ENCODE measurements around the gene RXRG. TPM values are rescaled to one million over a fixed set of nuclear protein-coding genes. Genes with fewer than 3 reads are reported as not detected.

RXRG gene
- total and polyA plus RNA-seq, 2 donors (not counting 1 experiment from before 2014, with no cell fraction given): not detected

DNA sequence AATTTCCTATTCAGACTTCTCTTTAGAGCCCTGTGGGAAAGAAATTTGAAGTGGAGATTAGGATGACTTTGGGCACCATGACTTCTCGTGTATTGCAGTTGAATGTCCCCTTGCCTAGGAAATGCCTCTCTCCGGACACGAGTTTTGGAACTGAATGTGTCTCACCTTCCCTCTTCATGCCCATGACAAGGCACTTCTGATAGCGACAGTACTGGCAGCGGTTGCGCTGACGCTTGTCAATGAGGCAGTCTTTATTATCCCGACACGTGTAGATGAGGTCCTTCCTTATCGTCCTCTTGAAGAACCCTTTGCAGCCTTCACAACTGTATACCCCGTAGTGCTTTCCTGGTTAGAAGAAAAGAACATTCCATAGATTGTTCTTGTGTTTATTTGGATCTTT, 28.1 kb downstream of the RXRG start:
- no peak for TF ChIP-seq EZH2 (IDR thresholded peaks at IDR 0.05; ENCODE audit: borderline replicate concordance, insufficient read depth, low read depth, low read length, poor library complexity, severe bottlenecking)
- TF ChIP-seq, protein P1, sequence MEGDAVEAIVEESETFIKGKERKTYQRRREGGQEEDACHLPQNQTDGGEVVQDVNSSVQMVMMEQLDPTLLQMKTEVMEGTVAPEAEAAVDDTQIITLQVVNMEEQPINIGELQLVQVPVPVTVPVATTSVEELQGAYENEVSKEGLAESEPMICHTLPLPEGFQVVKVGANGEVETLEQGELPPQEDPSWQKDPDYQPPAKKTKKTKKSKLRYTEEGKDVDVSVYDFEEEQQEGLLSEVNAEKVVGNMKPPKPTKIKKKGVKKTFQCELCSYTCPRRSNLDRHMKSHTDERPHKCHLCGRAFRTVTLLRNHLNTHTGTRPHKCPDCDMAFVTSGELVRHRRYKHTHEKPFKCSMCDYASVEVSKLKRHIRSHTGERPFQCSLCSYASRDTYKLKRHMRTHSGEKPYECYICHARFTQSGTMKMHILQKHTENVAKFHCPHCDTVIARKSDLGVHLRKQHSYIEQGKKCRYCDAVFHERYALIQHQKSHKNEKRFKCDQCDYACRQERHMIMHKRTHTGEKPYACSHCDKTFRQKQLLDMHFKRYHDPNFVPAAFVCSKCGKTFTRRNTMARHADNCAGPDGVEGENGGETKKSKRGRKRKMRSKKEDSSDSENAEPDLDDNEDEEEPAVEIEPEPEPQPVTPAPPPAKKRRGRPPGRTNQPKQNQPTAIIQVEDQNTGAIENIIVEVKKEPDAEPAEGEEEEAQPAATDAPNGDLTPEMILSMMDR (IDR thresholded peaks at IDR 0.05): no peak
- ATAC-seq (ENCODE audit: low read depth) (no peak), DNase-seq (no peak)
- WGBS (ENCODE audit: insufficient coverage): 85% methylated on average over 9 of the region's 11 CpGs
- H3K4me3 ChIP-seq (ENCODE audit: control extremely low read depth in 1 of 5, extremely low read depth in 1 of 5, insufficient read depth in 1 of 5, low read depth in 2 of 5, low read length in 4 of 5): no peak overlapping the region
- no peaks in the 10 kb centered on the region for H3K79me2 ChIP-seq (ENCODE audit: control insufficient read depth, insufficient read depth, low read length)
- ChIA-PET CTCF (no interaction called here), POLR2A (no interaction called here)
- no peak overlapping the region for H3K27ac ChIP-seq (ENCODE audit: low read length in 2 of 2)
- no peaks in the 10 kb centered on the region for H4K20me1 ChIP-seq (ENCODE audit: control insufficient read depth, insufficient read depth, low read length, poor library complexity, severe bottlenecking)
- H3K27ac Mint-ChIP-seq: no peak overlapping the region
- no peaks in the 10 kb centered on the region for H3K4me1 ChIP-seq (ENCODE audit: control insufficient read depth in 2 of 2, insufficient read depth in 2 of 2, low read length in 2 of 2)
- H3K4me3 Mint-ChIP-seq: no peak overlapping the region
- intact Hi-C loops (cut with micrococcal nuclease): no loop called here
- H3K27me3 Mint-ChIP-seq: peaks cover 62% of the 10 kb centered on the region
- peaks cover 0 to 14% (median 9%) of the 10 kb centered on the region in 4 experiments for H3K27me3 ChIP-seq (replicated peaks in 1 of 4; ENCODE audit: control extremely low read depth in 1 of 4, control insufficient read depth in 3 of 4, insufficient read depth in 4 of 4, low read length in 3 of 4)
- no peak overlapping the region for H3K4me2 ChIP-seq (replicated peaks; ENCODE audit: low read depth, low read length, poor library complexity, severe bottlenecking)
- H3K9me3 ChIP-seq (ENCODE audit: control extremely low read depth in 1 of 3, control insufficient read depth in 2 of 3, insufficient read depth in 1 of 3, low read length in 2 of 3): no peaks in the 10 kb centered on the region
- no peak overlapping the region for H2AFZ ChIP-seq (ENCODE audit: insufficient read depth, low read depth, low read length, poor library complexity, severe bottlenecking)
- no peak overlapping the region for H3K9ac ChIP-seq (ENCODE audit: low read length)
- no peaks in the 10 kb centered on the region for H3K4me1 Mint-ChIP-seq
- no peaks in the 10 kb centered on the region for H3K9me3 Mint-ChIP-seq (ENCODE audit: insufficient read depth)
- no peaks in the 10 kb centered on the region for H3K36me3 ChIP-seq (replicated peaks in 1 of 2; ENCODE audit: control extremely low read depth in 1 of 2, control insufficient read depth in 1 of 2, extremely low read depth in 1 of 2, insufficient read depth in 2 of 2, low read length in 1 of 2)

DNA sequence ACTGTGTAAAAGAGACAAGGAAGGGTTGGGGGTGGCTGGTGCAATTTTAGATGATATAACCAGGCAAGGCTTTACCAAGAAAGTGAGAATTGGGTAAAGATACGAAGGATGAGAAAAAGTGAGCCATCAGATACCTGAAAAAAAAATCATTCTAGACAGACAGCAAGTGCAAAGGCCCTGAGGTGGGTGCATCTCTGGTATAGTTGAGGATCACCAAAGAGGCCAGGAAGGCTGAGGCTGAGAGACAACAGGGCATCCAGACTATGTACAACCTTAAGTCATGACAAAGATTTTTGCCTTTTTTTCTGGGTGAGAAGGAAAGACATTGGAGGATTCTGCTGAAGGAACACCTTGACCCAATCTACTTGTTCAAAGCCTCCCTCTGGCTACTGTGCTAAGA, 29.9 kb downstream of the RXRG start:
- Histone ChIP-seq H3K9me3 (ENCODE audit: control extremely low read depth in 1 of 3, control insufficient read depth in 2 of 3, insufficient read depth in 1 of 3, low read length in 2 of 3) (no peaks in the 10 kb centered on the region), H3K4me2 (replicated peaks; ENCODE audit: low read depth, low read length, poor library complexity, severe bottlenecking) (no peak overlapping the region), H3K4me1 (ENCODE audit: control insufficient read depth in 2 of 2, insufficient read depth in 2 of 2, low read length in 2 of 2) (no peaks in the 10 kb centered on the region), H3K4me3 (ENCODE audit: control extremely low read depth in 1 of 5, extremely low read depth in 1 of 5, insufficient read depth in 1 of 5, low read depth in 2 of 5, low read length in 4 of 5) (no peak overlapping the region), H3K79me2 (ENCODE audit: control insufficient read depth, insufficient read depth, low read length) (no peaks in the 10 kb centered on the region), H3K27me3 (replicated peaks in 1 of 4; ENCODE audit: control extremely low read depth in 1 of 4, control insufficient read depth in 3 of 4, insufficient read depth in 4 of 4, low read length in 3 of 4) (peaks cover 0 to 23% (median 13%) of the 10 kb centered on the region in 4 experiments), H2AFZ (ENCODE audit: insufficient read depth, low read depth, low read length, poor library complexity, severe bottlenecking) (no peak overlapping the region), H3K9ac (ENCODE audit: low read length) (no peak overlapping the region), H3K27ac (ENCODE audit: low read length in 2 of 2) (no peak overlapping the region), H3K36me3 (replicated peaks in 1 of 2; ENCODE audit: control extremely low read depth in 1 of 2, control insufficient read depth in 1 of 2, extremely low read depth in 1 of 2, insufficient read depth in 2 of 2, low read length in 1 of 2) (no peaks in the 10 kb centered on the region), H4K20me1 (ENCODE audit: control insufficient read depth, insufficient read depth, low read length, poor library complexity, severe bottlenecking) (no peaks in the 10 kb centered on the region)
- ChIA-PET POLR2A (no interaction called here), CTCF (interaction anchor here (1.2 kb wide), 1 partner anchor 23 kb away, joined by 3 read pairs; no protein-coding TSS in a partner anchor)
- ATAC-seq (ENCODE audit: low read depth) (no peak), DNase-seq (no peak)
- WGBS (ENCODE audit: insufficient coverage): no CpG with 5 or more reads among the region's 1 CpG
- no peaks in the 10 kb centered on the region for H3K4me1 Mint-ChIP-seq
- intact Hi-C loops (cut with micrococcal nuclease): no loop called here
- H3K4me3 Mint-ChIP-seq: no peak overlapping the region
- TF ChIP-seq EZH2 (IDR thresholded peaks at IDR 0.05; ENCODE audit: borderline replicate concordance, insufficient read depth, low read depth, low read length, poor library complexity, severe bottlenecking): no peak
- TF ChIP-seq, protein P1 (IDR thresholded peaks at IDR 0.05): no peak
- H3K27me3 Mint-ChIP-seq: peaks cover 54% of the 10 kb centered on the region
- H3K9me3 Mint-ChIP-seq (ENCODE audit: insufficient read depth): no peaks in the 10 kb centered on the region
- H3K27ac Mint-ChIP-seq: no peak overlapping the region

All from B cell (primary cell).